Ascending aorta (tissue), 2 donors: ENCODE results near the gene STAC. TPM values are rescaled to one million over a fixed set of nuclear protein-coding genes. Genes with fewer than 3 reads are reported as not detected.

ENCODE experiments used
- DNase-seq, 2 donors: peaks; one replicate each; pipeline ENCODE4 v3.0.0-alpha.2; 2019; ENCODE audit warnings: low spot score in 2 of 2
- H3K27ac ChIP-seq, 2 donors: fragments of 200-600 bp; sonication (generic); one replicate each; pipeline ENCODE4 v1.5.1; 2016 to 2017; ENCODE audit warnings: mild to moderate bottlenecking in 1 of 2
- H3K27me3 ChIP-seq: fragments of 200-600 bp; sonication (generic); one replicate; pipeline ENCODE4 v1.5.1; 2017
- H3K36me3 ChIP-seq, 2 donors: fragments of 200-600 bp; sonication (generic); one replicate each; pipeline ENCODE4 v1.5.1; 2016
- H3K4me1 ChIP-seq, 2 donors: fragments of 200-600 bp; sonication (generic); one replicate each; pipeline ENCODE4 v1.5.1; 2016 to 2017; ENCODE audit warnings: mild to moderate bottlenecking in 1 of 2
- H3K4me3 ChIP-seq, 2 donors: fragments of 200-600 bp; sonication (generic); one replicate each; pipeline ENCODE4 v1.5.1; 2016 to 2017; ENCODE audit warnings: mild to moderate bottlenecking in 1 of 2
- H3K9me3 ChIP-seq, 2 donors: fragments of 200-600 bp; sonication (generic); one replicate each; pipeline ENCODE4 v1.5.1; 2016
- intact Hi-C: fragments of 100-400 bp; cut with DNase I; formaldehyde crosslinking; loops from one replicate; pipeline ENCODE4 v1.15.1; 2023
- total RNA-seq: library from RNA; depleted of rRNA; stranded (reverse); fragments of >200 nt; gene quantifications from one replicate; pipeline ENCODE4 v1.1.0, GENCODE V29; 2016
- TF ChIP-seq, protein P1 (sequence below), 3 experiments: fragments of 200-600 bp in 2 of 3; fragments of 450-650 bp in 1 of 3; sonication (generic) in 2 of 3; IDR thresholded peaks; one replicate each; pipeline ENCODE4 v1.5.1; 2016 to 2019; ENCODE audit warnings: antibody characterized with exemption in 3 of 3, mild to moderate bottlenecking in 1 of 3, moderate library complexity in 1 of 3

The STAC gene
- total RNA-seq, 1 donor from 2014 or later, result 16.0 TPM

DNA sequence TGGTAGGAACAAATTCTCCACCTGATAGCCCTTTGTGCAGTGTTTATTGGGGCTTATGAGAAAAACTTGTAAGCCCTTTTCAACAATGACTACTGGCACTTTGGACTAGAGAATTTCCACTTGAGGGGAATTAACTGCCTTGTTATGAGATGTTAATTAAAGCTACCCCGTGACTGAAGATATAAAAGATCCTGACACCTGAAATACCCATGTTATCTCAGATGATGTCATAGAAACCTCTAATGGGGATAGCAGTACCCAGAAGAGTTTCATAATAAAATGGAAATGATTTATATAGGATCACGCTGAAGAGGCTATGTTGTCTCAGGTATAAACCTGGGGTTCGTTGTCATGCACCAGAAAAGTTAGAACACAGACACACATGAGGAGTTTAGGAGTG lies 14.5 kb upstream of the STAC start:
- H3K9me3 ChIP-seq, result no peaks in the 10 kb centered on the region
- intact Hi-C loops, result no loop called here
- no peaks in the 10 kb centered on the region for H3K27me3 ChIP-seq
- DNase-seq, result no peak
- TF ChIP-seq, protein P1, sequence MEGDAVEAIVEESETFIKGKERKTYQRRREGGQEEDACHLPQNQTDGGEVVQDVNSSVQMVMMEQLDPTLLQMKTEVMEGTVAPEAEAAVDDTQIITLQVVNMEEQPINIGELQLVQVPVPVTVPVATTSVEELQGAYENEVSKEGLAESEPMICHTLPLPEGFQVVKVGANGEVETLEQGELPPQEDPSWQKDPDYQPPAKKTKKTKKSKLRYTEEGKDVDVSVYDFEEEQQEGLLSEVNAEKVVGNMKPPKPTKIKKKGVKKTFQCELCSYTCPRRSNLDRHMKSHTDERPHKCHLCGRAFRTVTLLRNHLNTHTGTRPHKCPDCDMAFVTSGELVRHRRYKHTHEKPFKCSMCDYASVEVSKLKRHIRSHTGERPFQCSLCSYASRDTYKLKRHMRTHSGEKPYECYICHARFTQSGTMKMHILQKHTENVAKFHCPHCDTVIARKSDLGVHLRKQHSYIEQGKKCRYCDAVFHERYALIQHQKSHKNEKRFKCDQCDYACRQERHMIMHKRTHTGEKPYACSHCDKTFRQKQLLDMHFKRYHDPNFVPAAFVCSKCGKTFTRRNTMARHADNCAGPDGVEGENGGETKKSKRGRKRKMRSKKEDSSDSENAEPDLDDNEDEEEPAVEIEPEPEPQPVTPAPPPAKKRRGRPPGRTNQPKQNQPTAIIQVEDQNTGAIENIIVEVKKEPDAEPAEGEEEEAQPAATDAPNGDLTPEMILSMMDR (IDR thresholded peaks at IDR 0.05), result no peak
- H3K4me3 ChIP-seq, result no peak overlapping the region
- H3K27ac ChIP-seq, result no peak overlapping the region
- no peaks in the 10 kb centered on the region for H3K36me3 ChIP-seq
- no peaks in the 10 kb centered on the region for H3K4me1 ChIP-seq

DNA sequence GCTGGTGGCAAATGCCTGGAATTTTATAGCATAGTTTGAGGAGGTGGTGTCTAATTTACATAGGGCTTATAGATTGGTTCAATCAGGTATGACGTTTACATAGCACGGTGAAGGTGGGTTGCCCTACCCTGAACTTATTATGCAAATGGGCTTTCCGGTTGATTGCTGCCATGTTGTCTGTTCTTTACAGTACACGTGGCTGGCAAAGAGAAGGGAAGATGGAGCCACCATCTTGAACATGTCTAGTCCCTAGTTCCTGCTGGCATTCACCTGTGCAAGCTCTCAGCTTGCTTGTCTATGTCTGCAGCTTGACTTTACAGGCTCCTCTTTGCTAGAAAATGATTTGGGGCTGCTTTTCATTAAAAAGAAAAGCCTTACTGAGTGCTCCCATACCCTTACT lies 14.0 kb upstream of the STAC start:
- no peaks in the 10 kb centered on the region for H3K36me3 ChIP-seq
- no peaks in the 10 kb centered on the region for H3K9me3 ChIP-seq
- TF ChIP-seq, protein P1 (IDR thresholded peaks at IDR 0.05), result no peak
- H3K4me1 ChIP-seq, result no peaks in the 10 kb centered on the region
- H3K27me3 ChIP-seq, result no peaks in the 10 kb centered on the region
- no peak overlapping the region for H3K27ac ChIP-seq
- DNase-seq, result no peak
- H3K4me3 ChIP-seq, result no peak overlapping the region
- intact Hi-C loops, result no loop called here

DNA sequence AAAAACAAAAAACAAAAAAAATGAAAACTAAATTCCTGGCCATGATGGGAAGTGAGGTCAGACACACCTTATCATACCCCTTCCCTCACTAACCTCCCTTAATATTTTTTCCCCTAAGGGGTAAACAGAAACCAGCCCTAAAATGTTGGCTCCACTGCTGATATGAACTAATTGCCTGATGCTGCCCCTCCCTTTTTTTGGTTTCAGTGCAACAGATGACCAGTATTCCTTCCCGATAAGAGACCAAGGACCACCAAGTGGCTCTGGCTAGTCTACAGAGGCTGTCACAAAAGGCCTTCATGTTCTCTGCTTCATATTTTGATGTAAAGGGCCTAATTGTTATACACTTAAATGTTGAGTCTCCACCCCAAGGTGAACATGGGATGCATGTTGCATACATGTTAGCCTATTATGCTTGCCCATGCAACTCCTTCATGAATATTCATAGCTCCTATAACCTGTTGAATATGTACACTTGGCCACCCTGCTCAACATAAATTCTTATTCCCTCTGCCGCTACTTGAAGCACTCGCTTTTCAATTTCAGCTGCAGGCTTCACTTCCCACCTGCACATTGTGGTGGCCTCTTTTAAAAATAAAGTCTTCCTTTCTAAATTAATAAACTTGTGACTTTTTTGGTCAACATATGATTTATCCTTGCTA lies 12.3 kb upstream of the STAC start:
- H3K4me3 ChIP-seq, result no peak overlapping the region
- DNase-seq, result no peak
- no peak overlapping the region for H3K27ac ChIP-seq
- H3K9me3 ChIP-seq, result no peaks in the 10 kb centered on the region
- peaks cover 0 to 9% of the 10 kb centered on the region in 2 donors for H3K4me1 ChIP-seq
- no peaks in the 10 kb centered on the region for H3K27me3 ChIP-seq
- H3K36me3 ChIP-seq, result no peaks in the 10 kb centered on the region
- TF ChIP-seq, protein P1 (IDR thresholded peaks at IDR 0.05), result no peak
- intact Hi-C loops, result no loop called here

DNA sequence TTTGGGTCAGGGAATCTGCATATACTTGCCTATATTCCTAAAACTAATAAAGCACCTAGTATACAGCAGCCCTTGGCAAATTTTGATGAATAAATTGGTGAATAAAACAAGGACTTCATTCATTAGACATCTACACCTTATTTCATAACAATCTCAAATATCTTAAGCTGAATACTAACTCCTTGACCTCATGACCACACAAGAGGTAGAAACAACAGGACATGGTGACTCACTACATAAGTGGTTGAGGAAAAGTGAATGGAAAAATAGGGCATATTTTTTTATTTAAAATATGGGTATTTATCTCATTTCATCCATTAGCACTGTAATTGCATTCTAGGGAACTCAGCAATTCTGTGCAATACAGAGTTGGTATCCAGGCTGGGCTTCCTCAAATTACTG lies 7.8 kb upstream of the STAC start:
- Histone ChIP-seq H3K27ac (peak overlapping the region; percentile 68 to 71), H3K27me3 (no peaks in the 10 kb centered on the region), H3K4me3 (no peak overlapping the region), H3K36me3 (no peaks in the 10 kb centered on the region), H3K4me1 (peaks cover 0 to 22% of the 10 kb centered on the region in 2 donors), H3K9me3 (no peaks in the 10 kb centered on the region)
- DNase-seq, result no peak
- intact Hi-C loops, result loop anchor here (5.0 to 10.0 kb wide), 2 partner anchors 62 to 275 kb away; no protein-coding TSS in a partner anchor
- TF ChIP-seq, protein P1 (IDR thresholded peaks at IDR 0.05), result no peak

DNA sequence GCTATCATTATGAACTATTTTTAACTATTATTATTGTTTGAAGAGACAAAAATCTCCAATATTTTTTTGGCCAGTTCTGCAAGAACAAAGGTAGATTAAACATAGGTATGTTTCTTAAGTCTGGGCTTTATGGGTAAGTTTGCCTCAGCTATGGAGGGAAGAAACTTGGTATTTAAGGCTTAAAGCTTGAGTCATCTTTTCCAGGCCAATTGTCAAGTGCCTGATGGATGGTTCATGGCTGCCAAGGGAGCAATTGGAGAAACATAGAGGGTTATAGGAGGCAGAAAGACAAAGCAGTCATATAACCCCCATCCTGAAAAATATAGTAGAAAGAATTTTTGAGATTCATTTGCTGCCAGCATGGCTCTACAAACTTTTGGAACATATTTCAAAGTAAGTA lies 7.2 kb upstream of the STAC start:
- H3K4me1 ChIP-seq, result peaks cover 0 to 22% of the 10 kb centered on the region in 2 donors
- no peaks in the 10 kb centered on the region for H3K9me3 ChIP-seq
- no peak overlapping the region for H3K4me3 ChIP-seq
- no peaks in the 10 kb centered on the region for H3K27me3 ChIP-seq
- no peaks in the 10 kb centered on the region for H3K36me3 ChIP-seq
- DNase-seq, result peak in 1 of 2 donors; percentile 83
- intact Hi-C loops, result loop anchor here (5.0 to 10.0 kb wide), 2 partner anchors 62 to 274 kb away; no protein-coding TSS in a partner anchor
- TF ChIP-seq, protein P1 (IDR thresholded peaks at IDR 0.05), result no peak
- H3K27ac ChIP-seq, result peak overlapping the region; percentile 68 to 71
